Omental fat pad (tissue), 4 donors: ENCODE data around the gene CCDC88C. TPM values are rescaled to one million over a fixed set of nuclear protein-coding genes. Genes with fewer than 3 reads are reported as not detected.

Experiments
- ATAC-seq: fragments of 150-250 bp; one replicate; pipeline ENCODE4 v1.9.1; 2016; ENCODE audit warnings: mild to moderate bottlenecking, moderate library complexity; ENCODE audit not compliant: low FRiP score
- DNase-seq: peaks from one replicate; pipeline ENCODE4 v3.0.0-alpha.2; 2019; ENCODE audit warnings: low spot score
- total RNA-seq, 4 donors: library from RNA; depleted of rRNA; stranded (reverse); fragments of >200 nt; gene quantifications; one replicate each; pipeline ENCODE4 v1.1.0, GENCODE V29; 2016
- TF ChIP-seq, protein P1 (sequence below), 3 donors: fragments of 450-650 bp; IDR thresholded peaks; one replicate each; pipeline ENCODE4 v1.5.1; 2016 to 2017; ENCODE audit warnings: antibody characterized with exemption in 3 of 3, mild to moderate bottlenecking in 3 of 3, moderate library complexity in 2 of 3

Gene CCDC88C
- total RNA-seq, 4 donors from 2014 or later: 4.5 to 36.6 (median 9.4) TPM

DNA sequence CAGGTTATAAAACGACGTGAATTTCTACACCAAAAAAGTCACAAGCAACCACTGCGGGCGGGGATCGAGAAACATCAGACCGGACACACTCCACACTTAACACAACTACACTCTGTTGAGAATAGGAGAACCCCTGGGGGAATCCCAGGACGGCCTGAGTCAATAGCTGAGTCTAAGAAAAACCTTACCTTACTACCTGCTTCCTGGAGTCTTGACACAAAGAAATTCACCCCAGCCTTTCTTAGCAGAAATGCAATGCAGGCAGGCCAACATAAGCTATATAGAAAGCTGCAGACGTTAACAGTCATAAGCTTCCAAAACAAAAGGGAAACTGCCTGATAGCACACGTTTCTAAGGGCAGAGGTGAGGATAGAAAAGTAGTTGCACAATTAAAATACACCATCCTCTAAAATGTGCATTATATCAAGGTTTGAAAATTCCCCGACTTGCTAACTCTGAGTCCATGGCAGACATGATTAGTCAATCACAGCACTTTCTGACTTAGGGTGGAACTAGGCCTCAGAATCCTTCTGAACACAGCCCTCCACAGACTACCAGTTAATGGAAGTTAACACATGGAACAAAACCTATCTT lies 68.0 kb downstream of the CCDC88C start:
- ATAC-seq (no peak), DNase-seq (no peak)
- TF ChIP-seq, protein P1, sequence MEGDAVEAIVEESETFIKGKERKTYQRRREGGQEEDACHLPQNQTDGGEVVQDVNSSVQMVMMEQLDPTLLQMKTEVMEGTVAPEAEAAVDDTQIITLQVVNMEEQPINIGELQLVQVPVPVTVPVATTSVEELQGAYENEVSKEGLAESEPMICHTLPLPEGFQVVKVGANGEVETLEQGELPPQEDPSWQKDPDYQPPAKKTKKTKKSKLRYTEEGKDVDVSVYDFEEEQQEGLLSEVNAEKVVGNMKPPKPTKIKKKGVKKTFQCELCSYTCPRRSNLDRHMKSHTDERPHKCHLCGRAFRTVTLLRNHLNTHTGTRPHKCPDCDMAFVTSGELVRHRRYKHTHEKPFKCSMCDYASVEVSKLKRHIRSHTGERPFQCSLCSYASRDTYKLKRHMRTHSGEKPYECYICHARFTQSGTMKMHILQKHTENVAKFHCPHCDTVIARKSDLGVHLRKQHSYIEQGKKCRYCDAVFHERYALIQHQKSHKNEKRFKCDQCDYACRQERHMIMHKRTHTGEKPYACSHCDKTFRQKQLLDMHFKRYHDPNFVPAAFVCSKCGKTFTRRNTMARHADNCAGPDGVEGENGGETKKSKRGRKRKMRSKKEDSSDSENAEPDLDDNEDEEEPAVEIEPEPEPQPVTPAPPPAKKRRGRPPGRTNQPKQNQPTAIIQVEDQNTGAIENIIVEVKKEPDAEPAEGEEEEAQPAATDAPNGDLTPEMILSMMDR (IDR thresholded peaks at IDR 0.05): no peak

DNA sequence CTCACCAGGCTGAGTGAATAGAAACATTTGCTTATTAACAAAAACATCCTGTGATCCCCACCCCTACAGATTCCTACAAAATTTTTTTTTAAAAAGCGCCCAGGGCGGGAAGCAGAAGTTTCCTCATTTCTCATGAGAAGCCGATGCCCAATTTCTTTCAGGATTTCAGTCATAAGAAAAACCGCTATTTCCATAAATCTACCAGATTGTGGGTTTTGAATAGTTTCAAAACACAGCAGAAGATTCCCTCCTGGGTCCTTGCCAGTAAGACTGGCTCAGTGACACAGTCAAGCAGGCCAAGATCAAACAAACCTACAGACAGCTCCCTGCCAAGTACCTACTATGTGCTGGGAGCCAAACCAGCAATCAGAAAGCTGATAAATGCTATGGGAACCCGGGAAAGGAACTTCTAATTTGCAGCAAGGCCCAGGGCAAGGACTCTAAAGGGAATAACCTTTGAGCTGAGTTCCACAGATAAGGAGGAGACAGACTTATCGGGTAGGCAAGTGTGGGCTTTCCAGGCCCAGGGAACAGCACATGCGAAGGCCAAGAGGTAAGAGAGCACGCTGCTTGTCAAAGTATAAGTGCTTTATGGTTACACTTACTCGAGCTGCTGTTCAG lies 68.7 kb downstream of the CCDC88C start:
- no peak for DNase-seq
- TF ChIP-seq, protein P1 (IDR thresholded peaks at IDR 0.05): no peak
- ATAC-seq: no peak

DNA sequence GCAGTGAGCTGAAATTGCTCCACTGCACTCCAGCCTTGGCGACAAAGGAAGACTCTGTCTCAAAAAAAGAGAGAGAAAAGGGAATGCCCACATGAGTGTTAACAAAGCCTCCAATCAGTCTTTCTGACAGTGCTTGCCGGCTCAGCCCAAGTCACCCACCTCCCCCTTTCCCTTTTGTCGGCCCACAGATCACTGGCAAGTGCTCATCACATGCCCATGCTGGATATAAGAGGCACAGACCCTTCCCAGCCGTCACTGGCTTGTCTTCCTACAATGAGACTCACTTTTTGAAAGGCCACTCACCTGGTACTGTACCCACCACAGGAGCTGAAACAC lies 70.8 kb downstream of the CCDC88C start:
- TF ChIP-seq, protein P1 (IDR thresholded peaks at IDR 0.05): no peak
- no peak for ATAC-seq
- DNase-seq: no peak

DNA sequence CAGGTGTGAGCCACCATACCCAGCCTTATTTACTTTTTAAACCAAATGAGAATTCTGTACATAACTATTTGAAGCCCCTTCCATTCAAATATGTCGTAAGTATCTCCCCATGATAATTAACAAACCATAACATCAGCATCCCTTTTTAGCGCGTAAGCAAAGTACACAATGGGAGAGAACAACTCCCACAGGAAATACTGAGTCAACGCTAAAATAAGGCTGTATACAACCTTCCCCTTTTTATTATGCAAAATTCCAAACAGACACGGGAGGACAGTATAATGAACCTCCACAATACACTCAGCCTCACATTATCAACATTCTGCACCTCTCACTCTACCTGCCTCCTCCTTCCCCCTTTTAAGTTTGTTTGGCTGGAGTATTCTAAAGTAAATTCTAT lies 73.5 kb downstream of the CCDC88C start:
- DNase-seq (no peak), ATAC-seq (no peak)
- TF ChIP-seq, protein P1 (IDR thresholded peaks at IDR 0.05): no peak

DNA sequence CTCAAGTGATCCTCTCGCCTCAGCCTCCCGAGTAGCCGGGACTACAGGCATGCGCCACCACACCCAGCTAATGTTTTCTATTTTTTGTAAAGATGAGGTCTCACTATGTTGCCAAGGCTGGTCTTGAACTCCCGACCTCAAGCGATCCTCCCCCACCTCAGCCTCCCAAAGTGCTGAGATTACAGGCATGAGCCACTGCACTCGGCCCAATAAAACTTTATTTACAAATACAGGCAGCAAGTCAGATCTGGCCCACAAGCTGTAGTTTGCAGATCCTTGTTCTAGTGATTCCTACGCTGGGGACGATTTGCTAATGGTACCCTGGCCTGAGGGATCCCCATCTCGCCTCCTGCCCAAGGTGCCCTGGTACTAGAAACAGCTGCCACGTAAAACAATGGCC lies 74.6 kb downstream of the CCDC88C start:
- ATAC-seq: no peak
- TF ChIP-seq, protein P1 (IDR thresholded peaks at IDR 0.05): no peak

DNA sequence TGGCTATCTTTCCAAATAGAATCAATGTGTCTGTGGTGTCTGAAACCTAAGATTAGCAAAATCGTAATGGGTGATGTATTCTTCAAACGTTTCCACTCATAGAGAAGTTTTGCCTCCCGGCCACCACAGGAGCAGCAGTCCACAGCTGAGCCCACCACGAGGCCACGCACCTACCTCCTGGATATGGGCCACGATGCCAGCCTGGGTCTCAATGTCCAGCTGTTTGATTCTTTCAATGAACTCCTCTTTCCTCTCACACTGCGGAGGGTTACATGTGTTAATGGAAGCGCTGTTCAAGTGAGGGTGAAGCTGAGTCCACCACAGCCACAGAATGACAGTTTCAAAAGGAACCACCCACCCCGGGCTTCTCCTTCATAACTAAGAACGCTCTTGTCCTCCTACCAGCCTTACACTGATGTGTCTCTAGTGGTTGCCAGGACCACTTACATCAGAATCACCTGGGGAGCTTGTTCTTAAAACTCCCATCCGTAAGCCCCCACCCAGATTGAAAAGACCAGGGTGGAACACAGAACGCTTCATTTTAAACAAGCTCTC lies 75.3 kb downstream of the CCDC88C start:
- no peak for ATAC-seq
- DNase-seq: no peak
- TF ChIP-seq, protein P1 (IDR thresholded peaks at IDR 0.05): no peak

More for the DNA sequence above, 74.6 kb downstream of the CCDC88C start:
- DNase-seq: no peak

DNA sequence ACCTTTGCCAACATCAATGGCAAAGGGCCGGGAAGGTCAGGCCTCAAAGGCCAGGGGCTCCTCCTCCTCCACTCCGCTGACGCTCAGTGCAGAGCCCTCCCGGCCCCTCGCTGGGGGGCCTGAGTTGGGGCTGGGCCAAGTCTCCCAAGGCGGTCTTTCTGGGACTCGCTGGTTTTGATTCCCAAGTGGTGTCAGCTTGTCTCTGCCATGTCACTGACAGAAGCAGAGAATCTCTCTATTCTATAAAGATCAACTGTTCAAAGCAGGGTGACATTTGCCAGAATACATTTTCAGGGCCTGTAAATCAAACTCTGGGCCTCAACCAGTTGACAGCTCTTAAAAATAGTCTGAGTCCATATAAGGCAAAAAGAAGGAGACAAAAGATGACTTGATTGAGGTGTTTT lies 75.9 kb downstream of the CCDC88C start:
- TF ChIP-seq, protein P1 (IDR thresholded peaks at IDR 0.05): no peak
- ATAC-seq (no peak), DNase-seq (no peak)
